Measurements from ENCODE around the gene XPOT.

GRCh38 chr12:64440100-64440499, 35.9 kb downstream of the XPOT start:
- no peak for TF ChIP-seq CTCF (IDR thresholded peaks at IDR 0.05)
- TF ChIP-seq POLR2A (IDR thresholded peaks at IDR 0.05): no peak

Data from lower leg skin (tissue), 3 donors.